ENCODE measurements around the gene AK8.

GRCh38 chr9:132857031-132857430, 21.1 kb downstream of the AK8 start:
- no peak for TF ChIP-seq POLR2A (IDR thresholded peaks at IDR 0.05)
- no peak for TF ChIP-seq CTCF (IDR thresholded peaks at IDR 0.05)
